Suprapubic skin (tissue), 4 donors: Measurements from ENCODE around the gene CAMTA1.

ENCODE experiments used
- EP300 ChIP-seq: sonication (generic); formaldehyde crosslinking; IDR thresholded peaks from one replicate; pipeline ENCODE4 v1.6.1; 2017; ENCODE audit warnings: antibody characterized with exemption
- POLR2A ChIP-seq, 2 donors: fragments of 450-650 bp; IDR thresholded peaks; one replicate each; pipeline ENCODE4 v1.6.1; 2017; ENCODE audit warnings: antibody characterized with exemption in 2 of 2, mild to moderate bottlenecking in 2 of 2, moderate library complexity in 2 of 2
- POLR2AphosphoS5 ChIP-seq, 3 donors: sonication (generic); formaldehyde crosslinking; IDR thresholded peaks; one replicate each; pipeline ENCODE4 v1.6.1; 2017; ENCODE audit warnings: antibody characterized with exemption in 3 of 3
- TF ChIP-seq, protein P1 (sequence below), 2 donors: fragments of 200-600 bp in 1 of 2; fragments of 450-650 bp in 1 of 2; sonication (generic) in 1 of 2; IDR thresholded peaks; one replicate each; pipeline ENCODE4 v1.5.1; 2016 to 2019; ENCODE audit warnings: antibody characterized with exemption in 2 of 2, mild to moderate bottlenecking in 1 of 2, moderate library complexity in 1 of 2

DNA sequence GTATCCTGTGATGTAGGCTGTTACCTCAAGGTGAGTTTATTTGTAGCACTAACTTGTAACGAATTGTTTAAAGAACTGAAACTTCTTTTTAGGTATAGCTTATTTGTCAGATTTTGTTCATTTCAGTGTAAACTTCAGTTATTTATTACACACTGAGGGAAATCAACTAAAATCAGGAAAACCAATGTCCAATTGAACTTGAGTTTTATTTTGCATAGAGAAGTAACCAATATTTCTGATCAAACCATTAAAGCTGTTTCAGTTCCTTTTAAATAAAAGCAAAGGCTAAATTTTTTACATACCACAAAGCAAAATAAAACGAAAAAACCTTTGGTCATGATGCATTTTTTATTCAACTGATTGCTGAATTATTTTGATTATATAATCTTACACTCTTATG is 103.6 kb downstream of the CAMTA1 start:
- no peak for TF ChIP-seq POLR2A (IDR thresholded peaks at IDR 0.05)
- TF ChIP-seq, protein P1, sequence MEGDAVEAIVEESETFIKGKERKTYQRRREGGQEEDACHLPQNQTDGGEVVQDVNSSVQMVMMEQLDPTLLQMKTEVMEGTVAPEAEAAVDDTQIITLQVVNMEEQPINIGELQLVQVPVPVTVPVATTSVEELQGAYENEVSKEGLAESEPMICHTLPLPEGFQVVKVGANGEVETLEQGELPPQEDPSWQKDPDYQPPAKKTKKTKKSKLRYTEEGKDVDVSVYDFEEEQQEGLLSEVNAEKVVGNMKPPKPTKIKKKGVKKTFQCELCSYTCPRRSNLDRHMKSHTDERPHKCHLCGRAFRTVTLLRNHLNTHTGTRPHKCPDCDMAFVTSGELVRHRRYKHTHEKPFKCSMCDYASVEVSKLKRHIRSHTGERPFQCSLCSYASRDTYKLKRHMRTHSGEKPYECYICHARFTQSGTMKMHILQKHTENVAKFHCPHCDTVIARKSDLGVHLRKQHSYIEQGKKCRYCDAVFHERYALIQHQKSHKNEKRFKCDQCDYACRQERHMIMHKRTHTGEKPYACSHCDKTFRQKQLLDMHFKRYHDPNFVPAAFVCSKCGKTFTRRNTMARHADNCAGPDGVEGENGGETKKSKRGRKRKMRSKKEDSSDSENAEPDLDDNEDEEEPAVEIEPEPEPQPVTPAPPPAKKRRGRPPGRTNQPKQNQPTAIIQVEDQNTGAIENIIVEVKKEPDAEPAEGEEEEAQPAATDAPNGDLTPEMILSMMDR (IDR thresholded peaks at IDR 0.05), result no peak
- no peak for TF ChIP-seq POLR2AphosphoS5 (IDR thresholded peaks at IDR 0.05)
- TF ChIP-seq EP300, result no peak
